Kidney epithelial cell (primary cell): ENCODE data around the gene CSNK1D. TPM values are rescaled to one million over a fixed set of nuclear protein-coding genes. Genes with fewer than 3 reads are reported as not detected.

Experiments
- DNase-seq: peaks from one replicate; pipeline ENCODE4 v3.0.0-alpha.2; 2010; ENCODE audit warnings: low read depth
- H3K27me3 ChIP-seq: 2 replicates; pipeline ENCODE4 v1.6.0; 2011; ENCODE audit warnings: low read length; ENCODE audit not compliant: control insufficient read depth, insufficient read depth
- H3K36me3 ChIP-seq: 2 replicates; pipeline ENCODE4 v1.5.1; 2011; ENCODE audit warnings: low read length; ENCODE audit not compliant: control insufficient read depth, insufficient read depth
- H3K4me3 ChIP-seq: 2 replicates; pipeline ENCODE4 v1.5.1; 2011; ENCODE audit warnings: low read depth, mild to moderate bottlenecking, control low read depth, low read length
- CTCF ChIP-seq: IDR thresholded peaks from 2 replicates; pipeline ENCODE4 v1.5.1; 2011; ENCODE audit warnings: mild to moderate bottlenecking, moderate library complexity, low read length, control low read depth, inconsistent platforms; ENCODE audit not compliant: insufficient read depth, poor library complexity, severe bottlenecking
- total RNA-seq: library from RNA; depleted of rRNA; stranded (reverse); fragments of >200 nt; gene quantifications from 2 replicates; pipeline ENCODE4 v1.2.3, GENCODE V29; 2015

Gene CSNK1D
- total RNA-seq = 55.1 and 61.7 TPM in 2 replicates

- TF ChIP-seq CTCF = no peak
- no peaks in the 10 kb centered on the region for H3K27me3 ChIP-seq
- peak within 1 kb of the TSS; percentile 92 for H3K4me3 ChIP-seq
- no peak for DNase-seq
- no peaks in the 10 kb centered on the region for H3K36me3 ChIP-seq
These were observed at the start of gene CSNK1D for GRCh38 chr17:82273327-82274133. CSNK1D (minus strand) TSS chr17:82273700; CDS start chr17:82273381, 319 bp downstream.

- Histone ChIP-seq H3K36me3 (no peaks in the 10 kb centered on the region), H3K27me3 (peaks cover 28% of the 10 kb centered on the region), H3K4me3 (no peak overlapping the region)
- DNase-seq = no peak
- no peak for TF ChIP-seq CTCF
These were observed 49.3 kb upstream of the CSNK1D start for GRCh38 chr17:82322526-82323453.

- H3K27me3 ChIP-seq = peaks cover 25% of the 10 kb centered on the region
- DNase-seq = no peak
- H3K36me3 ChIP-seq = no peaks in the 10 kb centered on the region
- TF ChIP-seq CTCF = no peak
- no peak overlapping the region for H3K4me3 ChIP-seq
These were observed 48.5 kb upstream of the CSNK1D start for GRCh38 chr17:82321947-82322466.

- no peaks in the 10 kb centered on the region for H3K36me3 ChIP-seq
- TF ChIP-seq CTCF = peak; percentile 51
- peaks cover 28% of the 10 kb centered on the region for H3K27me3 ChIP-seq
- H3K4me3 ChIP-seq = no peak overlapping the region
- no peak for DNase-seq
These were observed 47.7 kb upstream of the CSNK1D start for GRCh38 chr17:82320956-82321927.
